ENCODE data around the gene APOL5.

Gene APOL5

GRCh38 chr22:35683560-35683959 lies 34.1 kb upstream of the APOL5 start:
- Histone ChIP-seq H3K9me2 (replicated peaks; ENCODE audit: insufficient read depth, low read length) (no peaks in the 10 kb centered on the region), H3F3A (ENCODE audit: insufficient read depth) (peaks cover 20% of the 10 kb centered on the region), H2AFZ (ENCODE audit: low read depth, low read length, severe bottlenecking) (no peak overlapping the region), H3K27ac (ENCODE audit: low read depth, low read length) (no peak overlapping the region), H3K4me3 (ENCODE audit: insufficient read depth, low read length, poor library complexity, severe bottlenecking) (no peak overlapping the region), H3K9ac (ENCODE audit: low read length) (no peak overlapping the region), H3K4me2 (ENCODE audit: low read depth, low read length, poor library complexity, severe bottlenecking) (no peak overlapping the region), H3K36me3 (ENCODE audit: low read length) (no peaks in the 10 kb centered on the region), H3K79me2 (ENCODE audit: insufficient read depth, low read length) (no peaks in the 10 kb centered on the region), H3K27me3 (ENCODE audit: low read length) (no peaks in the 10 kb centered on the region), H3K9me3 (ENCODE audit: insufficient read depth, low read length) (peaks cover 7% of the 10 kb centered on the region; the same call in 1 of the 2 replicates), H4K20me1 (ENCODE audit: low read depth, low read length) (no peaks in the 10 kb centered on the region)
- TF ChIP-seq, protein P1, sequence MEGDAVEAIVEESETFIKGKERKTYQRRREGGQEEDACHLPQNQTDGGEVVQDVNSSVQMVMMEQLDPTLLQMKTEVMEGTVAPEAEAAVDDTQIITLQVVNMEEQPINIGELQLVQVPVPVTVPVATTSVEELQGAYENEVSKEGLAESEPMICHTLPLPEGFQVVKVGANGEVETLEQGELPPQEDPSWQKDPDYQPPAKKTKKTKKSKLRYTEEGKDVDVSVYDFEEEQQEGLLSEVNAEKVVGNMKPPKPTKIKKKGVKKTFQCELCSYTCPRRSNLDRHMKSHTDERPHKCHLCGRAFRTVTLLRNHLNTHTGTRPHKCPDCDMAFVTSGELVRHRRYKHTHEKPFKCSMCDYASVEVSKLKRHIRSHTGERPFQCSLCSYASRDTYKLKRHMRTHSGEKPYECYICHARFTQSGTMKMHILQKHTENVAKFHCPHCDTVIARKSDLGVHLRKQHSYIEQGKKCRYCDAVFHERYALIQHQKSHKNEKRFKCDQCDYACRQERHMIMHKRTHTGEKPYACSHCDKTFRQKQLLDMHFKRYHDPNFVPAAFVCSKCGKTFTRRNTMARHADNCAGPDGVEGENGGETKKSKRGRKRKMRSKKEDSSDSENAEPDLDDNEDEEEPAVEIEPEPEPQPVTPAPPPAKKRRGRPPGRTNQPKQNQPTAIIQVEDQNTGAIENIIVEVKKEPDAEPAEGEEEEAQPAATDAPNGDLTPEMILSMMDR (IDR thresholded peaks at IDR 0.05; ENCODE audit: insufficient read depth, low read length, poor library complexity, severe bottlenecking): no peak
- TF ChIP-seq EZH2phosphoT487 (conservative IDR thresholded peaks at IDR 0.05; ENCODE audit: low read length): no peak

DNA sequence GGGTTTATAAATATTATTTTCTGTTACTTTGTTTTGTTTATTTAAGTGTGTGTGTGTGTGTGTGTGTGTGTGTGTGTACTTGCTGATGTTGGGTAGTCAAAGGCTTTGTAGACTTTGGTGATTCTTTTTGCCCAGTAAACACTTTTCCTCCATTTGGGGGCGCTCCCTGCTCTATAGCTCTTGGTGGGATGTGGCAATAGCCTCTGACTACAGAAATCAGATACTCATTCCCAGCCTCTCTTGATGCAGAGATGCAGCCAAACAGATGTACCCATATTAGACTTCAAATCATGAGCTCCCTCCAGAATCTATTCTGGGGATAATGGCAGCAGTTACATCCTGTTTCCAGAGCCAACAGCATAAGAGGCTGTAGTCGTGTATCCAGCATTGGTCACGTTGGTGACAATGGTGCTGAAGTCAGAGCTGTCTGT lies 33.4 kb upstream of the APOL5 start:
- Histone ChIP-seq H4K20me1 (ENCODE audit: low read depth, low read length) (no peaks in the 10 kb centered on the region), H2AFZ (ENCODE audit: low read depth, low read length, severe bottlenecking) (peak overlapping the region; percentile 3), H3F3A (ENCODE audit: insufficient read depth) (peaks cover 24% of the 10 kb centered on the region), H3K9ac (ENCODE audit: low read length) (no peak overlapping the region; the same call in 1 of the 2 replicates), H3K79me2 (ENCODE audit: insufficient read depth, low read length) (no peaks in the 10 kb centered on the region), H3K4me3 (ENCODE audit: insufficient read depth, low read length, poor library complexity, severe bottlenecking) (no peak overlapping the region), H3K9me2 (replicated peaks; ENCODE audit: insufficient read depth, low read length) (no peaks in the 10 kb centered on the region), H3K27me3 (ENCODE audit: low read length) (no peaks in the 10 kb centered on the region), H3K4me2 (ENCODE audit: low read depth, low read length, poor library complexity, severe bottlenecking) (peak overlapping the region; percentile 16), H3K36me3 (ENCODE audit: low read length) (no peaks in the 10 kb centered on the region), H3K9me3 (ENCODE audit: insufficient read depth, low read length) (peaks cover 7% of the 10 kb centered on the region; the same call in 1 of the 2 replicates), H3K27ac (ENCODE audit: low read depth, low read length) (peak overlapping the region; percentile 95)
- TF ChIP-seq EZH2phosphoT487 (conservative IDR thresholded peaks at IDR 0.05; ENCODE audit: low read length): no peak
- TF ChIP-seq, protein P1 (IDR thresholded peaks at IDR 0.05; ENCODE audit: insufficient read depth, low read length, poor library complexity, severe bottlenecking): peak; percentile 44

- Histone ChIP-seq H3F3A (ENCODE audit: insufficient read depth) (peaks cover 24% of the 10 kb centered on the region), H3K27me3 (ENCODE audit: low read length) (no peaks in the 10 kb centered on the region), H3K9me3 (ENCODE audit: insufficient read depth, low read length) (peaks cover 7% of the 10 kb centered on the region; the same call in 1 of the 2 replicates), H3K4me3 (ENCODE audit: insufficient read depth, low read length, poor library complexity, severe bottlenecking) (no peak overlapping the region), H2AFZ (ENCODE audit: low read depth, low read length, severe bottlenecking) (peak overlapping the region; percentile 3), H3K9me2 (replicated peaks; ENCODE audit: insufficient read depth, low read length) (no peaks in the 10 kb centered on the region), H3K36me3 (ENCODE audit: low read length) (no peaks in the 10 kb centered on the region), H4K20me1 (ENCODE audit: low read depth, low read length) (no peaks in the 10 kb centered on the region), H3K79me2 (ENCODE audit: insufficient read depth, low read length) (no peaks in the 10 kb centered on the region), H3K4me2 (ENCODE audit: low read depth, low read length, poor library complexity, severe bottlenecking) (peak overlapping the region; percentile 16), H3K9ac (ENCODE audit: low read length) (no peak overlapping the region; the same call in none of the 2 replicates), H3K27ac (ENCODE audit: low read depth, low read length) (peak overlapping the region; percentile 95)
- TF ChIP-seq, protein P1 (IDR thresholded peaks at IDR 0.05; ENCODE audit: insufficient read depth, low read length, poor library complexity, severe bottlenecking): no peak
- TF ChIP-seq EZH2phosphoT487 (conservative IDR thresholded peaks at IDR 0.05; ENCODE audit: low read length): no peak
These were observed 32.9 kb upstream of the APOL5 start for GRCh38 chr22:35684732-35685131.

All from SU-DHL-6 (cell line).